Stomach (tissue), 4 donors: Measurements from ENCODE around the gene KCNQ4.

Source experiments
- POLR2AphosphoS5 ChIP-seq, 3 donors: sonication (generic); formaldehyde crosslinking; IDR thresholded peaks; one replicate each; pipeline ENCODE4 v1.6.1; 2016; ENCODE audit warnings: antibody characterized with exemption in 3 of 3
- TF ChIP-seq, protein P1 (sequence below), 7 experiments: fragments of 450-650 bp in 4 of 7; fragments of 200-600 bp in 3 of 7; sonication (generic) in 3 of 7; IDR thresholded peaks; one replicate each; pipeline ENCODE4 v1.5.1; 2016 to 2019; ENCODE audit warnings: antibody characterized with exemption in 7 of 7, control low read depth in 2 of 7, mild to moderate bottlenecking in 1 of 7

DNA sequence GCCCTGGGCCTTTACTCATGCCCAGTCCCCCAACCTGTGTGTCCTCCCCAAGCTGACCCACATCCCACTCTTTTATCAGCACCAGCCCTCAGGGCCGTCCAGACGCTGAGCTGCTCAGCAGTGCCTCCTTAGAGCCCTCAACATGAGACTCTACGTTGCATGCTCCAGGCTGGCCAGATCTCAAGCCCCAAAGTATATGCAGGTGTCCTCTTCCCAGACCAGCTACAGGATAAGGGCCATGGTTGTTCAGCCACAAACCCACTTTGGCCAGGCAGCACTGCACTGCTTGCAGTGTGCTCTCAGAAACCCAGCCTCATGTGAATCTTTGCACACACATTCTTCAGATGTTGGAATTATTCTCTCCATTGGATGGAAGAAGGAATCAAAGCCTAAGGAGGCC is 72.5 kb downstream of the KCNQ4 start:
- TF ChIP-seq, protein P1, sequence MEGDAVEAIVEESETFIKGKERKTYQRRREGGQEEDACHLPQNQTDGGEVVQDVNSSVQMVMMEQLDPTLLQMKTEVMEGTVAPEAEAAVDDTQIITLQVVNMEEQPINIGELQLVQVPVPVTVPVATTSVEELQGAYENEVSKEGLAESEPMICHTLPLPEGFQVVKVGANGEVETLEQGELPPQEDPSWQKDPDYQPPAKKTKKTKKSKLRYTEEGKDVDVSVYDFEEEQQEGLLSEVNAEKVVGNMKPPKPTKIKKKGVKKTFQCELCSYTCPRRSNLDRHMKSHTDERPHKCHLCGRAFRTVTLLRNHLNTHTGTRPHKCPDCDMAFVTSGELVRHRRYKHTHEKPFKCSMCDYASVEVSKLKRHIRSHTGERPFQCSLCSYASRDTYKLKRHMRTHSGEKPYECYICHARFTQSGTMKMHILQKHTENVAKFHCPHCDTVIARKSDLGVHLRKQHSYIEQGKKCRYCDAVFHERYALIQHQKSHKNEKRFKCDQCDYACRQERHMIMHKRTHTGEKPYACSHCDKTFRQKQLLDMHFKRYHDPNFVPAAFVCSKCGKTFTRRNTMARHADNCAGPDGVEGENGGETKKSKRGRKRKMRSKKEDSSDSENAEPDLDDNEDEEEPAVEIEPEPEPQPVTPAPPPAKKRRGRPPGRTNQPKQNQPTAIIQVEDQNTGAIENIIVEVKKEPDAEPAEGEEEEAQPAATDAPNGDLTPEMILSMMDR (IDR thresholded peaks at IDR 0.05): no peak
- TF ChIP-seq POLR2AphosphoS5 (IDR thresholded peaks at IDR 0.05): no peak
